Esophagus muscularis mucosa (tissue), 4 donors: Measurements from ENCODE around the gene SIK3. TPM values are rescaled to one million over a fixed set of nuclear protein-coding genes. Genes with fewer than 3 reads are reported as not detected.

Experiments used
- DNase-seq: peaks from one replicate; pipeline ENCODE4 v3.0.0-alpha.2; 2017; ENCODE audit errors: extremely low spot score
- H3K27ac ChIP-seq, 4 donors: fragments of 200-600 bp; sonication (generic); replicated peaks in 1 of 4; 1 replicate in 3 of 4; 2 replicates in 1 of 4; pipeline ENCODE4 v1.5.1; 2016 to 2019; ENCODE audit warnings: mild to moderate bottlenecking in 1 of 4
- H3K27me3 ChIP-seq, 4 donors: fragments of 200-600 bp; sonication (generic); one replicate each; pipeline versions ENCODE4 v1.5.1 to v1.6.0; 2016 to 2019
- H3K36me3 ChIP-seq, 4 donors: fragments of 200-600 bp; sonication (generic); one replicate each; pipeline ENCODE4 v1.5.1; 2016 to 2019
- H3K4me1 ChIP-seq, 4 donors: fragments of 200-600 bp; sonication (generic); one replicate each; pipeline ENCODE4 v1.5.1; 2016 to 2019
- H3K4me3 ChIP-seq, 4 donors: fragments of 200-600 bp; sonication (generic); 1 replicate in 2 of 4; 2 replicates in 2 of 4; pipeline ENCODE4 v1.5.1; 2016 to 2019; ENCODE audit warnings: mild to moderate bottlenecking in 4 of 4, moderate library complexity in 1 of 4
- H3K9me3 ChIP-seq, 4 donors: fragments of 200-600 bp; sonication (generic); 1 replicate in 3 of 4; 2 replicates in 1 of 4; pipeline ENCODE4 v1.5.1; 2016 to 2019
- EP300 ChIP-seq: sonication (generic); formaldehyde crosslinking; IDR thresholded peaks from one replicate; pipeline ENCODE4 v1.6.1; 2017; ENCODE audit warnings: antibody characterized with exemption
- POLR2A ChIP-seq: fragments of 450-650 bp; IDR thresholded peaks from one replicate; pipeline ENCODE4 v1.6.1; 2017; ENCODE audit warnings: antibody characterized with exemption, moderate library complexity, mild to moderate bottlenecking, low read depth
- POLR2AphosphoS5 ChIP-seq, 2 donors: sonication (generic); formaldehyde crosslinking; IDR thresholded peaks; one replicate each; pipeline ENCODE4 v1.6.1; 2017; ENCODE audit warnings: antibody characterized with exemption in 2 of 2
- WGBS: methylation state at CpG from one replicate; pipeline ENCODE4 v1.1.5; 2018; 5-methylcytosine and 5-hydroxymethylcytosine counted together
- intact Hi-C: fragments of 100-400 bp; cut with DNase I; formaldehyde crosslinking; loops from one replicate; pipeline ENCODE4 v1.15.1; 2023
- total RNA-seq, 4 donors: library from RNA; depleted of rRNA; stranded (reverse); fragments of >200 nt; gene quantifications; one replicate each; pipeline versions ENCODE4 v1.1.0 to v1.2.1, GENCODE V29; 2016
- TF ChIP-seq, protein P1 (sequence below), 3 experiments: fragments of 200-600 bp in 2 of 3; fragments of 450-650 bp in 1 of 3; sonication (generic) in 2 of 3; IDR thresholded peaks; one replicate each; pipeline ENCODE4 v1.5.1; 2017 to 2019; ENCODE audit warnings: antibody characterized with exemption in 3 of 3, mild to moderate bottlenecking in 2 of 3, moderate library complexity in 1 of 3

Gene SIK3
- total RNA-seq, 4 donors from 2014 or later: 39.5 to 53.5 (median 42.3) TPM

DNA sequence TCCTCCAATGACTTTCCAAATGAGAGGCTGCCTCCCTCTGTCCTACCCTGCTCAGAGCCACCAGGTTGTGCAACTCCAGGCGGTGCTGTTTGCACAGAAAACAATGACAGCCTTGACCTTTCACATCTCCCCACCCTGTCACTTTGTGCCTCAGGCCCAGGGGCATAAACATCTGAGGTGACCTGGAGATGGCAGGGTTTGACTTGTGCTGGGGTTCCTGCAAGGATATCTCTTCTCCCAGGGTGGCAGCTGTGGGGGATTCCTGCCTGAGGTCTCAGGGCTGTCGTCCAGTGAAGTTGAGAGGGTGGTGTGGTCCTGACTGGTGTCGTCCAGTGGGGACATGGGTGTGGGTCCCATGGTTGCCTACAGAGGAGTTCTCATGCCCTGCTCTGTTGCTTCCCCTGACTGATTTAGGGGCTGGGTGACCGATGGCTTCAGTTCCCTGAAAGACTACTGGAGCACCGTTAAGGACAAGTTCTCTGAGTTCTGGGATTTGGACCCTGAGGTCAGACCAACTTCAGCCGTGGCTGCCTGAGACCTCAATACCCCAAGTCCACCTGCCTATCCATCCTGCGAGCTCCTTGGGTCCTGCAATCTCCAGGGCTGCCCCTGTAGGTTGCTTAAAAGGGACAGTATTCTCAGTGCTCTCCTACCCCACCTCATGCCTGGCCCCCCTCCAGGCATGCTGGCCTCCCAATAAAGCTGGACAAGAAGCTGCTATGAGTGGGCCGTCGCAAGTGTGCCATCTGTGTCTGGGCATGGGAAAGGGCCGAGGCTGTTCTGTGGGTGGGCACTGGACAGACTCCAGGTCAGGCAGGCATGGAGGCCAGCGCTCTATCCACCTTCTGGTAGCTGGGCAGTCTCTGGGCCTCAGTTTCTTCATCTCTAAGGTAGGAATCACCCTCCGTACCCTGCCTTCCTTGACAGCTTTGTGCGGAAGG is 265.6 kb downstream of the SIK3 start:
- TF ChIP-seq EP300: no peak
- no peak for TF ChIP-seq POLR2AphosphoS5 (IDR thresholded peaks at IDR 0.05)
- TF ChIP-seq POLR2A: no peak
- TF ChIP-seq, protein P1, sequence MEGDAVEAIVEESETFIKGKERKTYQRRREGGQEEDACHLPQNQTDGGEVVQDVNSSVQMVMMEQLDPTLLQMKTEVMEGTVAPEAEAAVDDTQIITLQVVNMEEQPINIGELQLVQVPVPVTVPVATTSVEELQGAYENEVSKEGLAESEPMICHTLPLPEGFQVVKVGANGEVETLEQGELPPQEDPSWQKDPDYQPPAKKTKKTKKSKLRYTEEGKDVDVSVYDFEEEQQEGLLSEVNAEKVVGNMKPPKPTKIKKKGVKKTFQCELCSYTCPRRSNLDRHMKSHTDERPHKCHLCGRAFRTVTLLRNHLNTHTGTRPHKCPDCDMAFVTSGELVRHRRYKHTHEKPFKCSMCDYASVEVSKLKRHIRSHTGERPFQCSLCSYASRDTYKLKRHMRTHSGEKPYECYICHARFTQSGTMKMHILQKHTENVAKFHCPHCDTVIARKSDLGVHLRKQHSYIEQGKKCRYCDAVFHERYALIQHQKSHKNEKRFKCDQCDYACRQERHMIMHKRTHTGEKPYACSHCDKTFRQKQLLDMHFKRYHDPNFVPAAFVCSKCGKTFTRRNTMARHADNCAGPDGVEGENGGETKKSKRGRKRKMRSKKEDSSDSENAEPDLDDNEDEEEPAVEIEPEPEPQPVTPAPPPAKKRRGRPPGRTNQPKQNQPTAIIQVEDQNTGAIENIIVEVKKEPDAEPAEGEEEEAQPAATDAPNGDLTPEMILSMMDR (IDR thresholded peaks at IDR 0.05): no peak
- intact Hi-C loops: no loop called here
- H3K9me3 ChIP-seq: no peaks in the 10 kb centered on the region
- no peaks in the 10 kb centered on the region for H3K27me3 ChIP-seq
- no peak overlapping the region for H3K27ac ChIP-seq
- H3K36me3 ChIP-seq: no peaks in the 10 kb centered on the region
- no peak overlapping the region for H3K4me3 ChIP-seq
- peaks cover 27 to 31% (median 30%) of the 10 kb centered on the region in 4 donors for H3K4me1 ChIP-seq
- no peak for DNase-seq
- 85% methylated on average over 8 of the region's 13 CpGs for WGBS

GRCh38 chr11:116831790-116832349 is 266.4 kb downstream of the SIK3 start:
- Histone ChIP-seq H3K4me3 (no peak overlapping the region), H3K9me3 (no peaks in the 10 kb centered on the region), H3K27ac (no peak overlapping the region), H3K27me3 (no peaks in the 10 kb centered on the region), H3K36me3 (no peaks in the 10 kb centered on the region), H3K4me1 (peaks cover 21 to 23% (median 22%) of the 10 kb centered on the region in 4 donors)
- intact Hi-C loops: no loop called here
- DNase-seq: no peak
- 90% methylated on average over 7 of the region's 7 CpGs for WGBS
- TF ChIP-seq EP300 (no peak), POLR2AphosphoS5 (IDR thresholded peaks at IDR 0.05) (no peak), POLR2A (no peak)
- TF ChIP-seq, protein P1 (IDR thresholded peaks at IDR 0.05): no peak

DNA sequence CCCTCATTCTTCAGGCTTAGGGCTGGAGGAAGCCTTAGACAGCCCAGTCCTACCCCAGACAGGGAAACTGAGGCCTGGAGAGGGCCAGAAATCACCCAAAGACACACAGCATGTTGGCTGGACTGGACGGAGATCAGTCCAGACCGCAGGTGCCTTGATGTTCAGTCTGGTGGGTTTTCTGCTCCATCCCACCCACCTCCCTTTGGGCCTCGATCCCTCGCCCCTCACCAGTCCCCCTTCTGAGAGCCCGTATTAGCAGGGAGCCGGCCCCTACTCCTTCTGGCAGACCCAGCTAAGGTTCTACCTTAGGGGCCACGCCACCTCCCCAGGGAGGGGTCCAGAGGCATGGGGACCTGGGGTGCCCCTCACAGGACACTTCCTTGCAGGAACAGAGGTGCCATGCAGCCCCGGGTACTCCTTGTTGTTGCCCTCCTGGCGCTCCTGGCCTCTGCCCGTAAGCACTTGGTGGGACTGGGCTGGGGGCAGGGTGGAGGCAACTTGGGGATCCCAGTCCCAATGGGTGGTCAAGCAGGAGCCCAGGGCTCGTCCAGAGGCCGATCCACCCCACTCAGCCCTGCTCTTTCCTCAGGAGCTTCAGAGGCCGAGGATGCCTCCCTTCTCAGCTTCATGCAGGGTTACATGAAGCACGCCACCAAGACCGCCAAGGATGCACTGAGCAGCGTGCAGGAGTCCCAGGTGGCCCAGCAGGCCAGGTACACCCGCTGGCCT is 267.9 kb downstream of the SIK3 start:
- TF ChIP-seq, protein P1 (IDR thresholded peaks at IDR 0.05): no peak
- TF ChIP-seq EP300 (no peak), POLR2AphosphoS5 (IDR thresholded peaks at IDR 0.05) (no peak), POLR2A (no peak)
- Histone ChIP-seq H3K27ac (no peak overlapping the region), H3K27me3 (no peaks in the 10 kb centered on the region), H3K9me3 (no peaks in the 10 kb centered on the region), H3K36me3 (no peaks in the 10 kb centered on the region), H3K4me1 (peaks cover 7 to 8% (median 8%) of the 10 kb centered on the region in 4 donors), H3K4me3 (no peak overlapping the region)
- no peak for DNase-seq
- intact Hi-C loops: no loop called here
- WGBS: 93% methylated on average over 9 of the region's 17 CpGs

DNA sequence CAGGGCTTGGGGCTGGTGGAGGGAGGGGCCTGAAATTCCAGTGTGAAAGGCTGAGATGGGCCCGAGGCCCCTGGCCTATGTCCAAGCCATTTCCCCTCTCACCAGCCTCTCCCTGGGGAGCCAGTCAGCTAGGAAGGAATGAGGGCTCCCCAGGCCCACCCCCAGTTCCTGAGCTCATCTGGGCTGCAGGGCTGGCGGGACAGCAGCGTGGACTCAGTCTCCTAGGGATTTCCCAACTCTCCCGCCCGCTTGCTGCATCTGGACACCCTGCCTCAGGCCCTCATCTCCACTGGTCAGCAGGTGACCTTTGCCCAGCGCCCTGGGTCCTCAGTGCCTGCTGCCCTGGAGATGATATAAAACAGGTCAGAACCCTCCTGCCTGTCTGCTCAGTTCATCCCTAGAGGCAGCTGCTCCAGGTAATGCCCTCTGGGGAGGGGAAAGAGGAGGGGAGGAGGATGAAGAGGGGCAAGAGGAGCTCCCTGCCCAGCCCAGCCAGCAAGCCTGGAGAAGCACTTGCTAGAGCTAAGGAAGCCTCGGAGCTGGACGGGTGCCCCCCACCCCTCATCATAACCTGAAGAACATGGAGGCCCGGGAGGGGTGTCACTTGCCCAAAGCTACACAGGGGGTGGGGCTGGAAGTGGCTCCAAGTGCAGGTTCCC is 268.6 kb downstream of the SIK3 start, which contains the start of gene APOC3:
Gene APOC3 (plus strand): TSS at position 383 of the 659 bp plus-strand sequence. CDS start 676 bp downstream, outside the sequence.
- Histone ChIP-seq H3K27ac (no peak within 1 kb of the TSS), H3K4me1 (peaks cover 0 to 1% (median 1%) of the 10 kb centered on the region in 4 donors), H3K36me3 (no peaks in the 10 kb centered on the region), H3K9me3 (no peaks in the 10 kb centered on the region), H3K27me3 (no peaks in the 10 kb centered on the region), H3K4me3 (no peak within 1 kb of the TSS)
- intact Hi-C loops: no loop called here
- no peak for DNase-seq
- TF ChIP-seq POLR2AphosphoS5 (IDR thresholded peaks at IDR 0.05): no peak
- TF ChIP-seq EP300: no peak
- no peak for TF ChIP-seq POLR2A
- TF ChIP-seq, protein P1 (IDR thresholded peaks at IDR 0.05): no peak
- 77% methylated on average over 7 of the region's 9 CpGs for WGBS
